ENCODE measurements around the gene ACTL6B.
A peak's percentile ranks its signal among the peaks of the same experiment; 100 is the strongest.
"Not testable (repeated sequence)": the region's sequence is repeated elsewhere in the genome, so short reads cannot be mapped to it uniquely, and the experiment has no call there.

The ACTL6B gene

GRCh38 chr7:100655908-100656674, at the start of gene ACTL6B:
Gene ACTL6B, minus strand, starts transcription at chr7:100656448. Its CDS starts 94 bp downstream, at chr7:100656354.
- DNase-seq = peak; percentile 67

GRCh38 chr7:100705320-100705752, 49.1 kb upstream of the ACTL6B start:
- DNase-seq = peak; percentile 70

- not testable (repeated sequence) for DNase-seq
Observed at GRCh38 chr7:100701089-100701488, 44.8 kb upstream of the ACTL6B start.

- no peak for DNase-seq
Observed at GRCh38 chr7:100699018-100699417, 42.8 kb upstream of the ACTL6B start.

- DNase-seq = no peak
Observed at GRCh38 chr7:100696123-100696521, 39.9 kb upstream of the ACTL6B start.

- DNase-seq = peak; percentile 40
Observed at GRCh38 chr7:100694098-100694745, 38.0 kb upstream of the ACTL6B start, which contains the start of gene GIGYF1. Gene GIGYF1, minus strand, starts transcription at chr7:100694250. Its CDS starts 6,012 bp downstream, at chr7:100688238.

GRCh38 chr7:100693312-100694097, 37.3 kb upstream of the ACTL6B start:
- no peak for DNase-seq

GRCh38 chr7:100692578-100692961, 36.3 kb upstream of the ACTL6B start:
- DNase-seq = no peak

- peak; percentile 68 for DNase-seq
Observed at GRCh38 chr7:100691676-100692577, 35.7 kb upstream of the ACTL6B start.

GRCh38 chr7:100689230-100690135, 33.2 kb upstream of the ACTL6B start:
- no peak for DNase-seq

GRCh38 chr7:100688326-100688860, 32.1 kb upstream of the ACTL6B start:
- no peak for DNase-seq

GRCh38 chr7:100687751-100688300, 31.6 kb upstream of the ACTL6B start:
- DNase-seq = no peak

- no peak for DNase-seq
Observed at GRCh38 chr7:100687261-100687660, 31.0 kb upstream of the ACTL6B start.

- no peak for DNase-seq
Observed at GRCh38 chr7:100686822-100687211, 30.6 kb upstream of the ACTL6B start.

- no peak for DNase-seq
Observed at GRCh38 chr7:100686201-100686821, 30.1 kb upstream of the ACTL6B start.

- no peak for DNase-seq
Observed at GRCh38 chr7:100685631-100686145, 29.4 kb upstream of the ACTL6B start.

GRCh38 chr7:100685049-100685605, 28.9 kb upstream of the ACTL6B start:
- DNase-seq = no peak

GRCh38 chr7:100684534-100685042, 28.3 kb upstream of the ACTL6B start:
- DNase-seq = no peak
